Epidermal melanocyte (primary cell): ENCODE results near the gene NUSAP1.
"Not testable (repeated sequence)": the region's sequence is repeated elsewhere in the genome, so short reads cannot be mapped to it uniquely, and the experiment has no call there.

Source experiments
- DNase-seq: peaks from one replicate; pipeline ENCODE4 v3.0.0; 2011; ENCODE audit warnings: low spot score; ENCODE audit not compliant: insufficient read length

Gene NUSAP1

DNA sequence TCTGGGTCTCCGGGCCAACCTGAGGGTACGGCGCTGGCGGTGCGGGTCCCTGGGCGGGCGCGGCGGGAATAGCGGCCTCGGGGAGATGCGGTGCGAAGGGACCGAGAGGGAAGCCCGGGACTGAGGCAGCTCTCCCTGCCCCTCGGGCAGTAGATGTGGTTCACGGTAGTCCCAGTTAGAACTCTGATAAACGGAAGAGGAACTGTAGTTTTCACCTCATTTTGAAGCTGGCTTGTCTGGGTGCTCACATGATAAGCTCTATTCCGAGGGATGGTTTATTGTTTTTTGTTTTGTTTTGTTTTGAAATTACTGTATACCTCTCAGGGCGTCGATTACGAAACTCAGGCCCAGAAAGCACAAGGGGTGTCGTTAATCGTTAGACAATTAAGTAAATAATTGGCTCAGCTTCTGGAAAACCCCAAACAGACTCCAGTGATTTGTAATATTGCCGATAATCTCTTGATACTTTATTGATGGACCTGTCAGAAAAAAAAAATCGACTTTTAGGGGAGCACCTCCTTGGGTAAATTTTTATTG lies 413 bp downstream of the NUSAP1 start:
- no peak for DNase-seq

DNA sequence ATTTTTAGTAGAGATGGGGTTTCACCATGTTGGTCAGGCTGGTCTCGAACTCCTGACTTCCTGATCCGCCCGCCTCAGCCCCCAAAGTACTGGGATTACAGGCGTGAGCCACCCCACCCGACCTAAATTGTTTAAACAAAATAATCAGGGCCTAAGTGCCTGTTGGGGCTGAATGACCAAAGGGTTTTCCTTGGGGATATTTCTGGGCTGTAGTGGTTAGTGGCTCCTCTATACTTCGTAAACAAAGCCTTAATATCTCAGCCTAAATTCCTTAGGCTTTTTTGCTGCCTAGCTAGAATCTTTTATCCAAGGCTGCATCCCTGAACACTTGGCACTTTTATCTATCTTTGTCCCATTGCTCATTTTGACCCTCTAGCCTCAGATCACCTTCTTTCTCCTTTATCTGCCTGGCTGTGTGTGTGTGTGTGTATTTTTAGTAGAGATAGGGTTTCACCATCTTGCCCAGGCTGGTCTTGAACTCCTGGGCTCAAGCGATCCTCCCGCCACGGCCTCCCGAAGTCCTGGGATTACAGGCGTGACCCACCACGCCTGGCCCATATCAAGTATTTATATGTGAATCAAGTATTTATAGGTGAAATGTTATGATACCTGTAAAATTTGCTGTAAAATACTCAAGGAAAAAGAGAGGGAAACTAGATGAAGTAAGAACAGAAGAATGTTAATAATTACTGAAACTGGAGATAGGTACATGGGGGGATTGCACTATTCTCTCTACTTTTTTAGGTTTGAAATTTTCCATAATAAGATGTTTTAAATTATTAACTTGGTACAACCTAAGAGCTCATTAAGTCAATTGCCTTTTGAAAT lies 1.8 kb downstream of the NUSAP1 start:
- no peak for DNase-seq

DNA sequence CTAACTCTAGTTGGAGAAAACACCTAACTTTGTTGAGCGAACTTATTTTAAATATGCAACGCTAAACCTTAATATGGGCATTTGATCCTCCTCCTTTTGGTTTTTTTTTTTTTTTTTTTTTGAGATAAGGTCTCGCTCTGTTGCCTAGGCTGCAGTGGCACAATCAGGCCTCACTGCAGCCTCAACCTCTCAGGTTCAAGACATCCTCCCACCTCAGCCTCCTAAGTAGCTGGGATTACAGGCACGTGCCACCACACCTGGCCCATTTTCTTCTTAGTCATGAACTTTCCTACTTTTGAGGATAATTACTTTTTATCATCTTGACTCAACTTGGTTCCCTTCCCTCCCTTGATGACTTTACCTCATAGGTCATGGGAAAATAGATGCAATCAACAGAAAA lies 3.9 kb downstream of the NUSAP1 start:
- DNase-seq = no peak

DNA sequence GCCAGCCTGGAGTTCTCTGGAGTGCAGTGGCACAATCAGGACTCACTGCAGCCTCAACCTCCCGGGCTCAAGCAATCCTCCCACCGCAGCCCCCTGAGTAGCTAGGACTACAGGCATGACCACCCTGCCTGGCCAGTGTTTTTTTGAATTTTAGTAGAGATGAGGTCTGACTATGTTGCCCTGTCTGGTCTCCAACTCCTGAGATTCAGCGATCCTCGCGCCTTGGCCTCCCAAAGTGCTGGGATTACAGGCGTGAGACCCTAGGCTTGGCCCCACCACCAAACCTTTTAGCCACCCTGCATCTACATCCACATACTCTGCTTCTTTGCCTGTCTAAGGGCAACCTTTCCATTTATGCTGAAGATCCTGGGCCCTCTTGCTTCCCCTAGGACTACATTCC lies 4.4 kb downstream of the NUSAP1 start:
- DNase-seq = no peak

DNA sequence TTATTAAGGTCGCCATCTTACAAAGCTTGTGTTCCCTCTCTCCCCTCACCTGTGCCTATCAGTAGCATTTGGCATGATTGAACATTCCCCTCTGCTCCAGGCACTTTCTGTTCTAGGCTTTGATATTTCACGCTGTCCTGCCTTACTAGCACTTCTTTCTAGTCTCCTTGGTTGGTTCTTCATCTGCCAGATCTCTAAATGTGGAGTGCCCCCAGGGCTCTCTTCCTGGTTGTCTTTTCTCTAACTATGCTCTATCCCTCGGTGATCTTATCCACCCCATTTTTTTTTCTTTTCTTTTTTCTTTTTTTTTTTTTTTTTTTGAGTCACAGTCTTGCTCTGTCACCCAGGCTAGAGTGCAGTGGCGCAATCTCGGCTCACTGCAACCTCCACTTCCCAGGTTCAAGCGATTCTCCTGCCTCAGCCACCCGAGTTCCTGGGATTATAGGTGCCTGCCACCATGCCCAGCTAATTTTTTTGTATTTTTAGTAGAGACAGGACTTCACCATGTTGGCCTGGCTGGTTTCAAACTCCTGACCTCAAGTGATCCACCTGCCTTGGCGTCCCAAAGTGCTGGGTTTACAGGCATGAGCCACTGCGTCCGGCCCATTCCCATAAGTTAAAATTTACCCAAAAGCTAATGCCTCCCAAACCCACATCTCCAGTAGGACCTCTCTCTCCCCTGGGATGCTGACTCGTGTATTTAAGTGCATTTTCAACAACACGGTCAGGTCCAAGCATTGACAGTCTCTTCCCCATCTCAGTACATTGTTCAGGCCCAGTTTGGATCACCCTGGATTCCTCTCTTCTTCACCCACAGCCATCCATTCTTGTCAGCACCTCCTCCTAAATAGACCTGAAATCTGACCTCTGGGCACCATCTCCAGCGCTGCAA lies 5.2 kb downstream of the NUSAP1 start:
- no peak for DNase-seq

DNA sequence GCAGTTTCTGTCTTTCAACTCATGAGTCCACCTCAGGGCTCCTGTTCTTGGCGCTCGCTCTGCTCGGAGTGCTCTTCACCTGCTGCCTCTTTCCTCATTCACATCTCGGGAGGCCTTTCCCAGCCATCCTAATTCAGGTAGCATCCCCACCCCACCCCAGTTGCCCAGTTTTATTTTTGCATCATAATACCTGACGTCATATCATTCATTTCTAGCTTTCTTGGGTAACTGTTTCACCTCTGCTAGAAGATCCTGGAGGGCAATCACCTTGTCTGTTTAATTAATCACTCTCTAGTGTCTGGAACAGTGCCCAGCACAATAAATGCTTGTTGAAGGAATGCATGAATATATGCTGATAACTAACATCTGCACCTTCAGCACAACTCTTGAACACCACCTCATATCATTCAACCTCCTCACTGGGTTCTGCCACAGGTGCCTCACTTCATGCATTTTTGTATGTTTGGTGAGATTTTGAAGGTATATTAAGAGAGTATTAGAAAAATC lies 7.6 kb downstream of the NUSAP1 start:
- DNase-seq = no peak

DNA sequence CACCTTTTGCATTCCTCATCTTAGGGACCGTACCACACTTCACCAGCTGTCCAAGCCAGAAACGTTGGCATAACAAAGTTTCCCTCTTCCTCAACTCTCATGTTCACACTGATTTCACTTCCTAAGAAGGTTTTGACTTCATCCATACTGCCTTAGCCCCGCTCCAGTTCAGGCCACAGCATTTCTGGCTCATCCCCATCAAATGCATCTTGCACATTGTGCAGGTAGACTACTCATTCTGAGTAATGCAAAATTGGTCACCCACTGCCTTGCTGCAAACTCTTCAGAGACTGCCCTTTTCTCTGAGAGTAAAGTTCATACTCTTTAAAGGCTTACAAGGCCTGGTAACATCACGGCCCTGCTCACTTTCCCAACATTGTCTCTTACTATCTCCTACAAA lies 8.8 kb downstream of the NUSAP1 start:
- DNase-seq = no peak

DNA sequence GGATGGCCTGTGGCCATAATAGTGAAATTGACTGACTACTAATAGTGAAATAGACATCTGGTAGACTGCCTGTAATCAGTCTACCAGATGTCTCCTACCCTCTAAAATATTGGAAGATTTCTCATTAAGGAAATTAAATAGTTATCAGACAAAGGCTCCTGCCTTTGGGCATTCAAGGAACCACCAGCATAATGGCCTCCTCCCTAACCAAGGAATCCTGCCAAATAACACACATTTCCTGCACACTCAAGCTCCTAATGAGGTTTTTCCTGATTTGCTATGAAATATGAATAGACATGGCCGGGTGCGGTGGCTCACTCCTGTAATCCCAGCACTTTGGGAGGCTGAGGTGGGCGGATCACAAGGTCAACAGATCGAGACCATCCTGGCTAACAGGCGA lies 14.6 kb downstream of the NUSAP1 start:
- no peak for DNase-seq

DNA sequence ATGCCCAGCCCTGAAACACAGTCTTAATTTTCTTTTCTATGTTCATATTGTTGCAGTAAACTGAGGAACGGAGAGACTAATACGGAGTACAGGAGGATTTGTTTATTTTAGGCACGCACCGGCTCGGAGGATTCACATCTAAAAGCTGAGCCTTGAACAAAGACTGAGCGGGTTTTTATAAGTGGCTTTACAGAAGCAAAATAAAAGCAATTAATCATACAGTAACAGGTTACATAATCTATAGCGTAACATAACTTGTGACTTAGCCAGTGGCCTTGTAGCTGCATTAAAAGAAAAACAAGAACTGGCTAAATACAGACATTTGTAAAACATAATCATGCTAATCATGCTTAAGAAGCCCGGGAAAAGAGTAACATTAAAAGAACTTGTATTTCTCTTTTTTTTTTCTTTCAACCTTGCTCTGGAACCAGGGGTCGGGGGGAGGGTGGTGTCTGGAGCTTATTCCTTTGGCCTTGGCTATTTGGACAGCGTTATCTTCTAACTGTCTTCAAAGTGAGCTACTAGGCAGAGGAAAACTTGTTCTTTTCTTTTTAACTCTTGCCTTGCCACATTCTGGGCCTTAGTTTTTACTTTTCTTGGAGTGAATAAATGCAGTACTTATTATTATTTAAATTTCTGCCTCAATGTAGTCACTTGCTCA lies 17.5 kb downstream of the NUSAP1 start:
- no peak for DNase-seq

DNA sequence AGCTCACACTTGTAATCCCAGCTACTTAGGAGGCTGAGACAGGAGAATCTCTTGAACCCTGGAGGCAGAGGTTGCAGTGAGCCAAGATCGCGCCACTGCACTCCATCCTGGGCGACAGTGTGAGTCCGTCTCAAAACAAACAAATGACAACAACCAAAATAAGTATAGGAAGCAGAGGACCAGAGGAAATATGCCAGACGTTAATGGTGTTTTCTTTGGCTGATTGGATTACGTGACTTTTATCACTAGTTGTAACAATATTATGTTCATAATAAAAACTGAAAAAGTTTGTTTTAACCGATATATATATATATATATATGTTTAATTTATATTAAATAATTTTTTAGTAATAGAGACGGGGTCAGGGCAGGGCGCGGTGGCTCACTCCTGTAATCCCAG lies 21.7 kb downstream of the NUSAP1 start:
- no peak for DNase-seq

DNA sequence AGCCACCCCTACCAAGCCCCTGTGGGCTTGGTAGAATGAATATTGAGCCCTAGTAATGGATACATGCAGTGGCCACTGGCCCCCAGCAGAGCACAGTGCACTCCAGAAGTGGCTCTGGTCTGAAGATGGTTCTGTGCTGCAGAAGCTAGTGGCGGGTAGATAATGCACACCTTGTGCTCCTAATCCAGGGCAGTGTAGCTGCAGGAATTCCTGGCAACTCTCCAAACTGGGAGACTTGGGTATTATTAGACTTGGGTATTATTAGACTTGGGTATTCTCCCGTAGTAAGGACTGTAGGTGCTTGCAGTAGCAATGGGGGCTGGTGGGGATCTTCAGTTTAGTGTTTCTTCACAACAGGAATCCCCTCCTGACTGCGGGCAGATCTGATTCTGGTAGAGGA lies 34.7 kb downstream of the NUSAP1 start:
- no peak for DNase-seq

DNA sequence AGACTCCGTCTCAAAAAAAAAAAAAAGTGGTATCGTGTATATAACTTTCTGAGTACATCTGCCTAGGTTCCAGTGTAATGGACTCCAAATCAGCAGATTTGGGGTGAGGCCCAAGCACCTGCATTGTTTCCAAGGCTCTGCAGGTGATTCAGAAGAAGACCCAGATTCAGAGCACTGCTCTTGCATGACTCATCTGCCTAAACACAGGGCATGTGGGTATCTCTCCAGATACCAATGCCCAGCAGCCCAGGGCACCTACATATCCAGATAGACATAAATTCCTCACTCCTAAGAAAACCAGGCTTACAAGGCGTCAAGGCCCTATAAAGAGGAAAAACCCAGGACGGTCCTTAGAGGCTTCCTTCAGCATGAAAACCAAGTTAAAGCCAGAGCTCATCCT lies 45.3 kb downstream of the NUSAP1 start:
- DNase-seq = no peak

DNA sequence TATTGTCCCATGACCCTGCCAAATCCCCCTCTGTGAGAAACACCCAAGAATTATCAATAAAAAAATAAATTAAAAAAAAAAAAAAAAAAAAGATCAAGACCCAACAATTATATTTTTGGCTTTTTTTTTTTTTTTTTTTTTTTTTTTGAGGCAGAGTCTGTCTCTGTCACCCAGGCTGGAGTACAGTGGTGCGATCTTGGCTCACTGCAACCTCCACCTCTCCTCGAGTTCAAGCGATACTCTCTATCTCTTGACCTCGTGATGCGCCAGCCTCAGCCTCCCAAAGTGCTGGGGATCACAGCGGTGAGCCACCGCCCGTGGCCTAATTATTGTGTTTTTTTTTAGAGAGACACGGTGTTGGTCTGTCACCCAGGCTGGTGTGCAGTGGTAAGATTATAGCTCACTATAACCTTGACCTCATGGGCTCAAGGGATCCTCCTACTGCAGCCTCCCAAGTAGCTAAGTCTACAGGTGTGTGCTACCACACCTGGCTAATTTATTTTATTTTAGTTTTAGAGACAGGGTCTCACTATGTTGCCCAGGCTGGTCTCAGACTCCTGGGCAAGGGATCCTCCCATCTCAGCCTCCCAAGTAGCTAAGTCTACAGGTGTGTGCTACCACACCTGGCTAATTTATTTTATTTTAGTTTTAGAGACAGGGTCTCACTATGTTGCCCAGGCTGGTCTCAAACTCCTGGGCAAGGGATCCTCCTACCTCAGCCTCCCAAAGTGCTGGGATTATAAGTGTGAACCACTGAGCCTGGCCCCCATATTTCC lies 51.5 kb downstream of the NUSAP1 start:
- DNase-seq = not testable (repeated sequence)

DNA sequence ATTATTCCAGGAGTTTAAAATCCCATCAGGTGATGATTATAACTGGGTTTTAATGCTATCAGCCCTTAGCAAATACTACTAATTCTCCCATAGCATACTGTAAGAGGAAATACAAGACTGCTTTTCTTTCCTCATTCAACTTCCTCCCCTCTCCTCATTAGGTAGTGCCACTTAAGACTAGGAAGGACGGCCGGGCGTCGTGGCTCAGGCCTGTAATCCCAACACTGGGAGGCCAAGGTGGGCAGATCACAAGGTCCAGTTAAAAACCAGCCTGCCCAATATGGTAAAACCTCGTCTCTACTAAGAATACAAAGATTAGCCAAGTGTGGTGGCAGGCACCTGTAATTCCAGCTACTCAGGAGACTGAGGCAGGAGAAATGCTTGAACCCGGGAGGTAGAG lies 55.0 kb downstream of the NUSAP1 start:
- no peak for DNase-seq

DNA sequence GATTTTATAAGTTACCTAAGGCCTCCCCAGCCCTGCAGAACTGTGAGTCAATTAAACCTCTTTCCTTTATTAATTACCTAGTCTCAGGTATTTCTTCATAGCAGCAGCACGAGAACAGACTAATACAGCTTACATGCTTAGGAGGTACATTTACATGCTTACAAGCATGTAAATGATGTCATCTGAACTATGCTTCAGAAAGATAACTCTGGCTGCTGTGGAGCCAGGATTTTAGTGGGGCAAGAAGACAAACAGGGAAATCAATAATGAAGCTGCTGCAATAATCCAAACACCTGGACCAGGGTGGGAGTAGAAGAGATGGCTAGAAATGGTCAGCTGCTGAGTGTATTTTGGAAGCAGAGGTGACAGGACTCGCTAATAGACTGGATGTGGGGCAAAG lies 60.0 kb downstream of the NUSAP1 start:
- no peak for DNase-seq

DNA sequence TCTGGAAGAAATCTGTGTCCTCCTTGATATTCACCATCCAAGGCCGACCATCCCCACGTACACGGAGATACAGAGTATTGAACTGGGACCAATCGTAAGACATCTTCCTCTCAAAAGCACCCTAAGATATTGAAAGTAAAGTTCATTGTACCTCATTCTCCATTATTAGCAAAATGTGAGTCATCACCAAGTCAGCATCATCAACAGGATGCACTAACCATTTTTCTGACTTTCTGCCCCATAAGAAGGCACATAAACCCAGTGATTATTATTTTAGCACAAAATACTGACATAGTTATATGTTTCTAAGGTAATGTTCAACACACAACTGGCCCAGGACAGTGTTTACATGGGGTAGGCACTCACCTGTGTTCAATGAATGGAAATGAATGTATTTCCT lies 62.2 kb downstream of the NUSAP1 start:
- no peak for DNase-seq

DNA sequence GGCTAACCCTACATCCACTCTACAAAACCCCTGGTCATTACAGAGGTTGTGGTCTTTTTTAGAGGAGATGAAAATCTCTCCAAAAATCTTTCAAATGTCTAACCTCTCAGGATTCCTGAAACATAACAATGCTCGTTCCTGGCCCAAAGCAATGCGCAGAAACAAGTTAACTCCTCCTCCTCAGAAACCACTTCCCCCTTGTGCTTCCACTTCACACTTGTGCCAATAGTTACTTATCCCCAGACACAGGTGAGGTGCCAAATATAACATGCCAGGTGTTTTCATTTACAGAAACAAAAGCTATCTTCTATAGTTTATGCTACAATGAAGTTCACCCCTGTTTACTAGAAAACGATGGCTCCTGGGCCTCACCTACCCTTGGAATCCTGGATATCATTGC lies 63.4 kb downstream of the NUSAP1 start:
- DNase-seq = no peak

DNA sequence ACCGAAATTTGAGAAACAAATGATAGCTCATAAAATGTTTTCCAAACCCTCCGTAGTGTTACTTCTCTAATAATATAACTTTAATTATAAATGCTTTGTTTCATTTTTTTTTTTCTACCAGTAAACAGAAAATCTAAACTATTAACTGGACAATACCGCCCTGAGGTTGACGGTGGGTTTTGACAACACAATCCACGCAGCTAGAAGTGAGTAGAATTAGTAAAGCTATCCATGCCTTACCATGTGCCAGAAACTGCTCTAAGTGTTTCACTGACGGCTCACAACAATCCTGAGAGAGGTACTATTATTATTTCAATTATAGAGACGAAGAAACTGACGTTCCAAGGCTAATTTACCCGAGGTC lies 69.2 kb downstream of the NUSAP1 start:
- DNase-seq = no peak

DNA sequence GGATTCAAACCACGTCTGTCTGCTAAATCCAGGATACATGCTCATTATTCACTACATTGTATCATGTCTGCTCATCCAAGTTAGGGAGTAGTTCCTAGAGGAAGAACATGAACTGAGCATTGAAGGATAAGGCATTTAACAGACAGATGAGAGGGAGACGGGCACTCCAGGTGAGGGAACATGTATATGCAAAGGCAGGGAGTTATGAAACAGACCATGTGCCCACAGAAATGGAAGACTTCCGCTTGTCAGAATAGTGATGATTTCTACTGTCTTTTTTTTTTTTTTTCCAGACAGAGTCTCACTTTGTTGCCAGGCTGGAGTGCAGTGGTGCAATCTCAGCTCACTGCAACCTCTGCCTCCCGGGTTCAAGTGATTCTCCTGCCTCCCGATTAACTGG lies 74.7 kb downstream of the NUSAP1 start:
- no peak for DNase-seq

DNA sequence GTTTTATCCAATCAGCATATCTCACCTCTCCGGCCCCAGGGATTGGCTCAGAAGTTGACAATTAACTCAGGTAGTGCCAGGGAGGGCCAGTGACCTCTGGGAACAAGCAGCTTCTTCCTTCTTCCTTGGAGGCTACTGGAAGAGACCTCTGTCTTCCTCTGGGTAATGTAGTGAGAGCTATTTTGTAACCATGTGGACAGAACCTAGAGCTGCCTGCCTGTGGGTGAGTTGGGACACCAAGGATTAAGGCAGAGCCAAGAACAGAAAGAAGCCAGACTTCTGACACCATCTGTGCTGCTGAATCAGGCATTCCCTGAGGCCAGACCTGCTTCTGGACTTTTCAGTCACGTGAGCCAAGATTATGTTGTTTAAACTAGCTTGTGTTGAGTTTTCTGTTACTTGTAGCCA lies 75.6 kb downstream of the NUSAP1 start:
- DNase-seq = peak; percentile 26

DNA sequence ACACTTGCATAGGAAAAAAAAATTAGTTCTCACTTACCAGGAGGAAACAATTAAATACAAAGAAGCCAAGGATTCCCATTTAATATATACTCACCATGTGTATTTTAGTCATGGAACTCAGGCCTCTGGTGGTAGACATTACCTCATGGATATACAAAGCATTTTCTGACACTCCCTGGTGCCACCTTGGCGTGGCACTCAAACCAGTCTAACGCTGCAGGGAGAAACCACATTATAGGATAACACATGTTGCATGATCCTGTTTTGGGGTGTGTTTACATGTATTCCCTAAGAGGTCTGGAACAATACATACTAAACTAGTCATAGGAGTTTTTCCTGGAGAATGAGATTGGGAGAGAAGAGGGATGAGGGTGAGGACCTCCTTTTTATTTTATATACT lies 78.3 kb downstream of the NUSAP1 start:
- DNase-seq = no peak
